ENCODE results near the gene CAB39L. TPM values are rescaled to one million over a fixed set of nuclear protein-coding genes. Genes with fewer than 3 reads are reported as not detected.

The CAB39L gene
- total and polyA plus RNA-seq, 4 donors = 1.8 to 5.1 (median 2.1) TPM

GRCh38 chr13:49411353-49411752 lies 32.5 kb downstream of the CAB39L start:
- DNase-seq (ENCODE audit: low spot score) = no peak
- Histone ChIP-seq H3K9ac (ENCODE audit: low read depth in 1 of 2, low read length in 2 of 2) (no peak overlapping the region), H3K36me3 (ENCODE audit: control insufficient read depth in 4 of 4, insufficient read depth in 3 of 4, low read depth in 1 of 4, low read length in 3 of 4) (no peaks in the 10 kb centered on the region), H3K27ac (ENCODE audit: low read depth in 1 of 2, low read length in 2 of 2) (no peak overlapping the region), H3K9me3 (ENCODE audit: control insufficient read depth in 4 of 4, low read length in 3 of 4) (no peaks in the 10 kb centered on the region), H3K4me1 (ENCODE audit: control insufficient read depth in 4 of 4, insufficient read depth in 4 of 4, low read length in 3 of 4) (no peaks in the 10 kb centered on the region), H3K27me3 (ENCODE audit: control insufficient read depth in 4 of 4, insufficient read depth in 4 of 4, low read length in 3 of 4) (no peaks in the 10 kb centered on the region), H3K4me3 (ENCODE audit: low read depth in 1 of 3, low read length in 3 of 3) (no peak overlapping the region)
- WGBS = 99% methylated on average over 5 of the region's 5 CpGs
- TF ChIP-seq FOXA2 (IDR thresholded peaks at IDR 0.05) (no peak), RAD21 (IDR thresholded peaks at IDR 0.05) (no peak)

DNA sequence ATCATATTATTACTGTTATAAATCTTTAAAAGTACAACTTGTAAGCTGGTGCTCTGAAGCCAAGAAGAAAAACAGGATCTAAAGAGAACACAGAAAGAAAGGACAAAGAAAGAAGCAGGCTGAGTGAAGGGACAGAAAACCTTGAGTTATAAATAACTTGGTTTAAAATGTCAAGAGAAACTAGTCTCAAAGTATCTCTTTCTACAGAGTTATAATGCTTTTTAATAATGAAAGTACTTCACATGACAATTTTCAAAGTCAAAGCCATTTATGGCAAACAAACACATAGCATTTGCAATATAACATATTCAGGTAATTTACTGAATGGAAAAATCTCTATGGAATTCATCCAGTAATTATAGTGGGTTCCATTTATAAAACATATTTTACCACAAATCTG lies 33.4 kb downstream of the CAB39L start:
- Histone ChIP-seq H3K4me1 (ENCODE audit: control insufficient read depth in 4 of 4, insufficient read depth in 4 of 4, low read length in 3 of 4) (no peaks in the 10 kb centered on the region), H3K27me3 (ENCODE audit: control insufficient read depth in 4 of 4, insufficient read depth in 4 of 4, low read length in 3 of 4) (no peaks in the 10 kb centered on the region), H3K27ac (ENCODE audit: low read depth in 1 of 2, low read length in 2 of 2) (no peak overlapping the region), H3K4me3 (ENCODE audit: low read depth in 1 of 3, low read length in 3 of 3) (no peak overlapping the region), H3K9ac (ENCODE audit: low read depth in 1 of 2, low read length in 2 of 2) (no peak overlapping the region), H3K9me3 (ENCODE audit: control insufficient read depth in 4 of 4, low read length in 3 of 4) (no peaks in the 10 kb centered on the region), H3K36me3 (ENCODE audit: control insufficient read depth in 4 of 4, insufficient read depth in 3 of 4, low read depth in 1 of 4, low read length in 3 of 4) (no peaks in the 10 kb centered on the region)
- TF ChIP-seq FOXA1 (IDR thresholded peaks at IDR 0.05) (no peak), SP1 (IDR thresholded peaks at IDR 0.05) (no peak), FOXA2 (IDR thresholded peaks at IDR 0.05) (no peak), RAD21 (IDR thresholded peaks at IDR 0.05) (no peak), MAX (IDR thresholded peaks at IDR 0.05) (no peak), CTCF (IDR thresholded peaks at IDR 0.05; ENCODE audit: low read depth, low read length, missing input control) (no peak), RXRA (IDR thresholded peaks at IDR 0.05) (no peak), HNF4A (conservative IDR thresholded peaks at IDR 0.05) (no peak), YY1 (IDR thresholded peaks at IDR 0.05) (no peak)
- TF ChIP-seq, protein P1, sequence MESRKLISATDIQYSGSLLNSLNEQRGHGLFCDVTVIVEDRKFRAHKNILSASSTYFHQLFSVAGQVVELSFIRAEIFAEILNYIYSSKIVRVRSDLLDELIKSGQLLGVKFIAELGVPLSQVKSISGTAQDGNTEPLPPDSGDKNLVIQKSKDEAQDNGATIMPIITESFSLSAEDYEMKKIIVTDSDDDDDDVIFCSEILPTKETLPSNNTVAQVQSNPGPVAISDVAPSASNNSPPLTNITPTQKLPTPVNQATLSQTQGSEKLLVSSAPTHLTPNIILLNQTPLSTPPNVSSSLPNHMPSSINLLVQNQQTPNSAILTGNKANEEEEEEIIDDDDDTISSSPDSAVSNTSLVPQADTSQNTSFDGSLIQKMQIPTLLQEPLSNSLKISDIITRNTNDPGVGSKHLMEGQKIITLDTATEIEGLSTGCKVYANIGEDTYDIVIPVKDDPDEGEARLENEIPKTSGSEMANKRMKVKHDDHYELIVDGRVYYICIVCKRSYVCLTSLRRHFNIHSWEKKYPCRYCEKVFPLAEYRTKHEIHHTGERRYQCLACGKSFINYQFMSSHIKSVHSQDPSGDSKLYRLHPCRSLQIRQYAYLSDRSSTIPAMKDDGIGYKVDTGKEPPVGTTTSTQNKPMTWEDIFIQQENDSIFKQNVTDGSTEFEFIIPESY (IDR thresholded peaks at IDR 0.05) = no peak
- DNase-seq (ENCODE audit: low spot score) = no peak

GRCh38 chr13:49410006-49410405 lies 33.9 kb downstream of the CAB39L start:
- Histone ChIP-seq H3K9me3 (ENCODE audit: control insufficient read depth in 4 of 4, low read length in 3 of 4) (no peaks in the 10 kb centered on the region), H3K27ac (ENCODE audit: low read depth in 1 of 2, low read length in 2 of 2) (no peak overlapping the region), H3K9ac (ENCODE audit: low read depth in 1 of 2, low read length in 2 of 2) (no peak overlapping the region), H3K4me3 (ENCODE audit: low read depth in 1 of 3, low read length in 3 of 3) (no peak overlapping the region), H3K4me1 (ENCODE audit: control insufficient read depth in 4 of 4, insufficient read depth in 4 of 4, low read length in 3 of 4) (no peaks in the 10 kb centered on the region), H3K36me3 (ENCODE audit: control insufficient read depth in 4 of 4, insufficient read depth in 3 of 4, low read depth in 1 of 4, low read length in 3 of 4) (no peaks in the 10 kb centered on the region), H3K27me3 (ENCODE audit: control insufficient read depth in 4 of 4, insufficient read depth in 4 of 4, low read length in 3 of 4) (no peaks in the 10 kb centered on the region)
- 93% methylated on average over 4 of the region's 4 CpGs for WGBS
- no peak for DNase-seq (ENCODE audit: low spot score)
- no peak for TF ChIP-seq RXRA (IDR thresholded peaks at IDR 0.05)
- no peak for TF ChIP-seq NR2F2 (IDR thresholded peaks at IDR 0.05)
- TF ChIP-seq GABPA (IDR thresholded peaks at IDR 0.05 in 1 of 2, conservative IDR thresholded peaks at IDR 0.05 in 1 of 2) = no peak
- no peak for TF ChIP-seq HNF4G (IDR thresholded peaks at IDR 0.05)
- no peak for TF ChIP-seq RAD21 (IDR thresholded peaks at IDR 0.05)
- no peak for TF ChIP-seq EGR1 (IDR thresholded peaks at IDR 0.05; ENCODE audit: low read depth in 2 of 2)
- no peak for TF ChIP-seq SP1 (IDR thresholded peaks at IDR 0.05)
- TF ChIP-seq TAF1 (conservative IDR thresholded peaks at IDR 0.05) = no peak
- no peak for TF ChIP-seq MAX (IDR thresholded peaks at IDR 0.05)
- no peak for TF ChIP-seq ATF3 (IDR thresholded peaks at IDR 0.05)
- no peak for TF ChIP-seq FOXA2 (IDR thresholded peaks at IDR 0.05)
- TF ChIP-seq, protein P1 (IDR thresholded peaks at IDR 0.05) = no peak
- TF ChIP-seq JUND (IDR thresholded peaks at IDR 0.05) = no peak
- no peak for TF ChIP-seq REST (IDR thresholded peaks at IDR 0.05)
- no peak for TF ChIP-seq FOXA1 (IDR thresholded peaks at IDR 0.05)
- no peak for TF ChIP-seq HNF4A (conservative IDR thresholded peaks at IDR 0.05)
- no peak for TF ChIP-seq YY1 (IDR thresholded peaks at IDR 0.05)

Data from liver (tissue), 9 donors.